ENCODE data around the gene CD96. TPM values are rescaled to one million over a fixed set of nuclear protein-coding genes. Genes with fewer than 3 reads are reported as not detected.

CD96 gene
- total RNA-seq, 3 donors from 2014 or later: 1.4 to 8.2 (median 6.2) TPM

DNA sequence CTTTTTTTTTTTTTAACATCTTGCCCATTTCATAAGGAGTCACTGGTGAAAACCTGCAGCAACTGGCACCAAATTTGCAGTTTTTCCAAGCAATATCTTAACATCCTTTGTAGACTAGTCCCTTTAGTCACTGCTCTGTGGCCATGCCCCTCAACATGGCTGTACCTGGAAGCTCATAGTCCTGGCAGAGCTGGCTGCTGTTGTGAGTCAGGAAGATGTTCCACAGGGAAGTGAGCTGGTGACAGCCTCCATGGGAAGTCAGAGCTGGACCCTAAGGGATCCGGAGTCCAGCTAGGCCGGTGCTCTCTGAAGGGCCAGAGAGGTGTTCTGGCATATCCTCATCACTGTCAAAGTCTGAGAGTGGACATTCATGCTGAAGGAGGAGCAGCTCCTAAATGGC, 152.5 kb downstream of the CD96 start:
- Histone ChIP-seq H3K27ac (no peak overlapping the region), H3K4me3 (no peak overlapping the region), H3K4me1 (no peaks in the 10 kb centered on the region), H3K9me3 (no peaks in the 10 kb centered on the region), H3K27me3 (no peaks in the 10 kb centered on the region), H3K36me3 (no peaks in the 10 kb centered on the region)
- DNase-seq (ENCODE audit: low spot score in 2 of 2): no peak
- TF ChIP-seq POLR2AphosphoS5 (IDR thresholded peaks at IDR 0.05) (no peak), POLR2A (IDR thresholded peaks at IDR 0.05) (no peak)
- TF ChIP-seq, protein P1, sequence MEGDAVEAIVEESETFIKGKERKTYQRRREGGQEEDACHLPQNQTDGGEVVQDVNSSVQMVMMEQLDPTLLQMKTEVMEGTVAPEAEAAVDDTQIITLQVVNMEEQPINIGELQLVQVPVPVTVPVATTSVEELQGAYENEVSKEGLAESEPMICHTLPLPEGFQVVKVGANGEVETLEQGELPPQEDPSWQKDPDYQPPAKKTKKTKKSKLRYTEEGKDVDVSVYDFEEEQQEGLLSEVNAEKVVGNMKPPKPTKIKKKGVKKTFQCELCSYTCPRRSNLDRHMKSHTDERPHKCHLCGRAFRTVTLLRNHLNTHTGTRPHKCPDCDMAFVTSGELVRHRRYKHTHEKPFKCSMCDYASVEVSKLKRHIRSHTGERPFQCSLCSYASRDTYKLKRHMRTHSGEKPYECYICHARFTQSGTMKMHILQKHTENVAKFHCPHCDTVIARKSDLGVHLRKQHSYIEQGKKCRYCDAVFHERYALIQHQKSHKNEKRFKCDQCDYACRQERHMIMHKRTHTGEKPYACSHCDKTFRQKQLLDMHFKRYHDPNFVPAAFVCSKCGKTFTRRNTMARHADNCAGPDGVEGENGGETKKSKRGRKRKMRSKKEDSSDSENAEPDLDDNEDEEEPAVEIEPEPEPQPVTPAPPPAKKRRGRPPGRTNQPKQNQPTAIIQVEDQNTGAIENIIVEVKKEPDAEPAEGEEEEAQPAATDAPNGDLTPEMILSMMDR (IDR thresholded peaks at IDR 0.05): no peak
- intact Hi-C loops (cut with DNase I; ENCODE audit: low total_unique reads): no loop called here

DNA sequence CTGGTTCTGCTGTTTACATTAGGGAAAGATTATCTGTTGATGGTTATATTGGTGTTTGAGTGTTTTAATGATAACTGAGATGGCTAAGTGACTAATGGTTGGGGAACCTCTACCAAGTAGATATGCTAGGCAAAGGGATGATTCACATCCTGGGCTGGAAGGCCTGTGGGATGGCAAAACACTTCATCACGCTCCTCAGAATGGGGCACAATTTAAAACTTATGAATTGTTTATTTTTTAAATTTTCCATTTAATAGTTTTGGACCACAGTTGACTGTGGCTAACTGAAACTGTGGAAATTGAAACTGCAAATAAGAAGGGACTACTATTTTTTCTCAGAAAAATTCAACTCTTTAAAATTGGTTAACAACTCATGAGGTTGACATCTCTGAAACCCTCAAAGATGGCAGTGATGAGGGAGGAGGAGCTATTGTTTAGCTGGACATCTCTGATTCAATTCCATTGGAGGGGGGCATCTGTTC, 153.7 kb downstream of the CD96 start:
- Histone ChIP-seq H3K27me3 (no peaks in the 10 kb centered on the region), H3K4me1 (no peaks in the 10 kb centered on the region), H3K9me3 (no peaks in the 10 kb centered on the region), H3K4me3 (no peak overlapping the region), H3K27ac (no peak overlapping the region), H3K36me3 (no peaks in the 10 kb centered on the region)
- DNase-seq (ENCODE audit: low spot score in 2 of 2): no peak
- intact Hi-C loops (cut with DNase I; ENCODE audit: low total_unique reads): no loop called here
- no peak for TF ChIP-seq POLR2A (IDR thresholded peaks at IDR 0.05)
- TF ChIP-seq POLR2AphosphoS5 (IDR thresholded peaks at IDR 0.05): no peak
- TF ChIP-seq, protein P1 (IDR thresholded peaks at IDR 0.05): no peak

DNA sequence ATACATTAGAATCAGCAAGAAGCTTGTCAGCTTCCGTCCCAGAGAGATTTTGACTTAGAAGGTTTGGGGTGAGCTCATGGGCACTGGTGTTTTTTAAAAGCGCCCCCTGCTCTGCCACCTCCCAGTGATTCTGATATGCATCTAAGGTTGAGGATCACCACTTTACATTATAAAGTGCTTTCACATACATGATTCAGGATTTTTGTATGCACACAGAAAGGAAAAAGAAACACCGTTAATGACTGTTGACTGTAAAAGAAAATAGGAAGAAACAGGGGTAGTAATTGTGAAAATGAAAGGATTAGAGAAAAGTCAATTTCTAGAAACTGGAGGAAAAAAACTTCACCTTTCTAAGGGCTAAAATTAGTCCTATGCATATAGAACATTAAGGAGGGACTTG, 158.1 kb downstream of the CD96 start:
- no peaks in the 10 kb centered on the region for H3K36me3 ChIP-seq
- no peak overlapping the region for H3K4me3 ChIP-seq
- TF ChIP-seq POLR2A (IDR thresholded peaks at IDR 0.05): no peak
- no peaks in the 10 kb centered on the region for H3K9me3 ChIP-seq
- H3K27ac ChIP-seq: no peak overlapping the region
- no peaks in the 10 kb centered on the region for H3K27me3 ChIP-seq
- intact Hi-C loops (cut with DNase I; ENCODE audit: low total_unique reads): no loop called here
- no peaks in the 10 kb centered on the region for H3K4me1 ChIP-seq
- no peak for DNase-seq (ENCODE audit: low spot score in 2 of 2)

DNA sequence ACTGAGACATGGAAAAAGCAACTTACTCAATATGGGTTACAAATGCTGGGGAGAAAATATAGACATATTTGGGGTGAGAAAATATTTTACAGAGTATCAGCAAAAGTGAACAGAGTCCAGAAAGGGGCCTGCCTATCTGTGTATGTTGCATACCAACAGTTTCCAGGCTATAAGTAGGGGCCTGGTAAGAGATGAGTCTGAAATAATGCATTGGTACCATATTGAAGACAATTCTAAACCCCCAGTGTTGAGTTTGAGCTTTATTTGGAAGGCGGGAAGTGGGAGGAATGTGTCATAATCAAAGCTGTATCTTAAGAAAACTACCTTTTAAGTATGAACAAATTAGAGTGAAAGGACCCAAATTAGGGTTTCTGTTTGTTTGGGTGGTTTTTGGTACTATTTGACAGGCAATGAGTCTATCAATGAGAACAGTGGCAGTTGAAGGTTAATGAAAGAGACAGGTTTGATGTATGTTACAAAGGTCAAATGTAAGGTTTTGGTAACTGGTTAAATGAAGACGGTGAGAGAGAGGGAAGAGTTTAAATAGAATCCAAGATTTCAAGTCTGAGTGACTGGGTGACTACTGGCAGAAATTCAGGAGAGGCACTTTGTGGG, 159.4 kb downstream of the CD96 start:
- TF ChIP-seq, protein P1 (IDR thresholded peaks at IDR 0.05): no peak
- no peak for TF ChIP-seq POLR2A (IDR thresholded peaks at IDR 0.05)
- TF ChIP-seq POLR2AphosphoS5 (IDR thresholded peaks at IDR 0.05): no peak
- Histone ChIP-seq H3K9me3 (no peaks in the 10 kb centered on the region), H3K4me3 (no peak overlapping the region), H3K27me3 (no peaks in the 10 kb centered on the region), H3K27ac (no peak overlapping the region), H3K4me1 (no peaks in the 10 kb centered on the region), H3K36me3 (no peaks in the 10 kb centered on the region)
- DNase-seq (ENCODE audit: low spot score in 2 of 2): no peak
- intact Hi-C loops (cut with DNase I; ENCODE audit: low total_unique reads): no loop called here

Other genes with a start within 250 kb of the CD96 start
- not detected for gene ZBED2, start 53.1 kb downstream of the CD96 start, total RNA-seq
- gene PLCXD2, start 132.5 kb downstream of the CD96 start, total RNA-seq: 1 to 10 TPM in 1 of 3 donors, under 1 TPM in 2; 0.16 to 1.3 (median 0.33) TPM

All from breast epithelium (tissue), 4 donors.